ENCODE measurements around the gene RBPJL. TPM values are rescaled to one million over a fixed set of nuclear protein-coding genes. Genes with fewer than 3 reads are reported as not detected.

Gene RBPJL
- total RNA-seq, 1 donor from 2014 or later, result not detected

DNA sequence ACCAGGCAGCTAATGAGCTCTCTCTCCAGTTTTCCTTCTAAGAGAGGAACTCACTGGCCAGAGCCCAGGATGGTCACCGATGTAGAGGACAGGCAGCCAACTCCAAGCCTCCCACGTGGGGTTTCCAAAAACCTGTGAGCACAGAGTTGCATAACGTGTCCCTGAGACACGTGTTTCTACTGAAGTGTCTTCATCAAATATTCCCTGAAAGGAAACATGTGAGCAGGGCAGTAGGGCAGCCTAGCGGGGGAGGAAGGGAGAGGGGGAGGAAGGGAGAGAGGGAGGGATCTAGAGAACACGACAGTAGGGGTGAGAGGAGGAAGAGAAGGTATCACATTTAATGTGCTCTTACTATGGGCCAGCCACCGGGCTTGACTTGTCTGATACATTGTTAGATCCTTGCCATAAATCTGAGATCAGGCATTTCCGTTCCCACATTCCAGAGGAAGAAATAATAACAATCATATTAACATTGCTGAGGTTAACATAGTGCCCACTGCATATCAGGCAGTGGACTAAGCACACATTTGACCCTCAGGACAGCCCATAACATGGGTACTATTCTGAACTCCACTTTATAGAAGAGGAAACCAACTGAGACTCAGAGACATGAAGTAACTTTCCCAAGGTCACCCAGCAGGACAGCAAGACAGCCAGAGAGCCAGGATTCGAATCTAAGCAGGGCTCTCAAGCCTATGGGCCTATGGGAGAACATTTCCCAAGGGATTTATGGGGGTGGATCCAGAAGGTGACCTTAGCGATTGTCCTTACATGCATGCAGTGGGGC lies 51.8 kb downstream of the RBPJL start:
- no peak overlapping the region for H3K4me3 Mint-ChIP-seq (ENCODE audit: unreplicated experiment)
- no peaks in the 10 kb centered on the region for H3K27me3 Mint-ChIP-seq (ENCODE audit: unreplicated experiment)
- DNase-seq, result no peak
- peaks cover 4% of the 10 kb centered on the region for H3K4me1 Mint-ChIP-seq (ENCODE audit: low read depth, unreplicated experiment)
- no peak for TF ChIP-seq CTCF (IDR thresholded peaks at IDR 0.05; ENCODE audit: partially characterized antibody, unreplicated experiment)
- peaks cover 5% of the 10 kb centered on the region for H3K9me3 Mint-ChIP-seq (ENCODE audit: unreplicated experiment)
- H3K36me3 Mint-ChIP-seq (ENCODE audit: unreplicated experiment), result no peaks in the 10 kb centered on the region
- no peak overlapping the region for H3K27ac Mint-ChIP-seq (ENCODE audit: unreplicated experiment)

DNA sequence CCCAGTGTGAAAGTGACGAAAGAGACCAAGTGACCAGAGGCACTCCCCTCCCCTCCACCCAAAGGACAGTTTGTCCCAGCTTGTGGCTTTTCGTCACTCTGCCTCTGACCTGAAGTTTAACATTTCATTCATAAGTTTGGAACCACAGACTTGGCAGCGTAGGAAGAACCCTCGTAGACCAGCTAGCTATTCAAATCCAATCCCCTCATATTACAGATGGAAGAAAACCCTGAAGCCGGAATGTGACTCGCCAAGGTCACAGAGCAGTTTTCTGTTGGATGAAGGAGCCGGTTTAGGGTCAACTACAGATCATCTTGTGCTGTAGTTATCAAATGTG lies 52.4 kb downstream of the RBPJL start:
- no peak overlapping the region for H3K27ac Mint-ChIP-seq (ENCODE audit: unreplicated experiment)
- TF ChIP-seq CTCF (IDR thresholded peaks at IDR 0.05; ENCODE audit: partially characterized antibody, unreplicated experiment), result no peak
- peaks cover 5% of the 10 kb centered on the region for H3K9me3 Mint-ChIP-seq (ENCODE audit: unreplicated experiment)

GRCh38 chr20:45359406-45360148 lies 52.9 kb downstream of the RBPJL start:
- Mint-ChIP-seq H3K4me3 (ENCODE audit: unreplicated experiment) (no peak overlapping the region), H3K27ac (ENCODE audit: unreplicated experiment) (no peak overlapping the region), H3K27me3 (ENCODE audit: unreplicated experiment) (no peaks in the 10 kb centered on the region), H3K36me3 (ENCODE audit: unreplicated experiment) (no peaks in the 10 kb centered on the region), H3K4me1 (ENCODE audit: low read depth, unreplicated experiment) (peaks cover 10% of the 10 kb centered on the region), H3K9me3 (ENCODE audit: unreplicated experiment) (peaks cover 5% of the 10 kb centered on the region)
- no peak for TF ChIP-seq CTCF (IDR thresholded peaks at IDR 0.05; ENCODE audit: partially characterized antibody, unreplicated experiment)
- no peak for DNase-seq

More for the DNA sequence above, 52.4 kb downstream of the RBPJL start:
- Mint-ChIP-seq H3K36me3 (ENCODE audit: unreplicated experiment) (no peaks in the 10 kb centered on the region), H3K4me1 (ENCODE audit: low read depth, unreplicated experiment) (peaks cover 8% of the 10 kb centered on the region), H3K4me3 (ENCODE audit: unreplicated experiment) (no peak overlapping the region), H3K27me3 (ENCODE audit: unreplicated experiment) (no peaks in the 10 kb centered on the region)
- DNase-seq, result no peak

DNA sequence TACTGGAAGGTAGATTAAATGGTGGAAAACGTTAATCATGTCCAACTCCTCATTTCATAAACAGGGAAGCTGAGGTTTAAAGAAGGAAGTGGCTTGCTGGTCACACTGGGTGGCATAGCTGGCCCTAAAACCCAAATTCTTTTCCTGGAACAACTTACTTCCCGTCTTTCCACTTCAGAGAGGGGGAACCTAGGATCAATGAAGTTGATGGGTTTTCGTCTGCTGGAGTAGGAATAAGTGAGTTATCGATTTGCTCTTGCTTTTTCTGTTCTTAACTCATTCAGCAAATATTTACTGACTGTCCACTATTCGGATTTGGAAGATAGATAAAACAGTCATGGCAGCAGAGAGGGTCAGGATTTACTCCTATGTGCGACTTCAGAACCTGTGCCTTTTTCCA lies 55.2 kb downstream of the RBPJL start:
- peaks cover 5% of the 10 kb centered on the region for H3K9me3 Mint-ChIP-seq (ENCODE audit: unreplicated experiment)
- no peaks in the 10 kb centered on the region for H3K27me3 Mint-ChIP-seq (ENCODE audit: unreplicated experiment)
- H3K36me3 Mint-ChIP-seq (ENCODE audit: unreplicated experiment), result no peaks in the 10 kb centered on the region
- no peak for DNase-seq
- H3K4me3 Mint-ChIP-seq (ENCODE audit: unreplicated experiment), result no peak overlapping the region
- no peak overlapping the region for H3K27ac Mint-ChIP-seq (ENCODE audit: unreplicated experiment)
- H3K4me1 Mint-ChIP-seq (ENCODE audit: low read depth, unreplicated experiment), result peaks cover 11% of the 10 kb centered on the region
- TF ChIP-seq CTCF (IDR thresholded peaks at IDR 0.05; ENCODE audit: partially characterized antibody, unreplicated experiment), result no peak
